Nephron (organoid): Measurements from ENCODE around the gene PKP2.

Experiments
- H3K27ac Mint-ChIP-seq, 3 experiments: 2 replicates each; pipeline ENCODE4 v1.8.0; 2020; ENCODE audit warnings: mixed read lengths in 3 of 3, mild to moderate bottlenecking in 2 of 3, moderate library complexity in 1 of 3
- H3K27me3 Mint-ChIP-seq: 2 replicates; pipeline ENCODE4 v1.8.0; 2021; ENCODE audit warnings: low read depth, mild to moderate bottlenecking, moderate library complexity, mixed read lengths
- H3K36me3 Mint-ChIP-seq: 2 replicates; pipeline ENCODE4 v1.8.0; 2020; ENCODE audit warnings: low read depth, mixed read lengths
- H3K4me1 Mint-ChIP-seq: 2 replicates; pipeline ENCODE4 v1.8.0; 2020; ENCODE audit warnings: mixed read lengths
- H3K4me3 Mint-ChIP-seq, 3 experiments: 2 replicates each; pipeline ENCODE4 v1.8.0; 2020; ENCODE audit warnings: mild to moderate bottlenecking in 3 of 3, mixed read lengths in 3 of 3, moderate library complexity in 2 of 3
- H3K9me3 Mint-ChIP-seq: 2 replicates; pipeline ENCODE4 v1.8.0; 2020; ENCODE audit warnings: mixed read lengths
- CTCF ChIP-seq, 3 experiments: fragments of 200-600 bp; sonication (generic); IDR thresholded peaks; one replicate each; pipeline ENCODE4 v1.5.0; 2021; ENCODE audit warnings: antibody characterized with exemption in 3 of 3; ENCODE audit not compliant: unreplicated experiment in 3 of 3

Gene PKP2

DNA sequence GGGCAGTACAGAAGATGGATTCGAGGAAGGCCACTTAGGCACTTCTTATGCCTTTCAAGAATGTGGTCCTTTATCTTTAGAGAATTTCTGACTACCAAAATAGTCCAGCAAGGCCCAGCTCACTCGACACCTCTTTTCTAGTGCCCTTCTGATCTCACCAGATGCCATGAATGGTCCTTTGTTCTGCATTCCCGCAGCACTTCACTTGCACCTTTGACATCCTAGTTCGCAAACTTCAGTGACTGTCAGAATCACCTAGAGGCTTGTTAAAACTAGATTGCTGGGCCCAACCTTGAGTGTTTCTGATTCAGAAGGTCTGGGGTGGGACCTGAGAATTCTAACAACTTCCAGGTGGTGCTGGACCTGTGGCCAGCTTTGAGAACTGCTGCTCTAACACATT is 56.7 kb downstream of the PKP2 start:
- Mint-ChIP-seq H3K4me3 (no peak overlapping the region), H3K27me3 (no peaks in the 10 kb centered on the region), H3K9me3 (no peaks in the 10 kb centered on the region), H3K27ac (no peak overlapping the region), H3K4me1 (peaks cover 6% of the 10 kb centered on the region), H3K36me3 (peaks cover 15% of the 10 kb centered on the region)
- TF ChIP-seq CTCF (IDR thresholded peaks at IDR 0.05; ENCODE audit: unreplicated experiment in 3 of 3) = no peak

DNA sequence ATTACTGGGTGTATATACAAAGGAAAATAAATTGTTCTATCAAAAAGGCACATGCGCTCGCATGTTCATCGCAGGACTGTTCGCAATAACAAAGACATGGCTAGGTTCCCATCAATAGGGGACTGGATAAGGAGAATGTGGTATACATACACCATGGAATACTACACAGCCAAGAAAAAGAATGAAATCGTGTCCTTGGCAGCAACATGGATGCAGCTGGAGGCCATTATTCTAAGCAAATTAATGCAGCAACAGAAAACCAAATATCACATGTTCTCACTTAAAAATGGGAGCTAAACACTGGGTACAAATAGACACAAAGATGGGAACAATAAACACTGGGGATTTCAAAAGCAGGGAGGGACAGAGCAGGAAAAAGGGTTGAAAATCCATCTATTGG is 58.6 kb downstream of the PKP2 start:
- Mint-ChIP-seq H3K36me3 (peaks cover 15% of the 10 kb centered on the region), H3K4me1 (no peaks in the 10 kb centered on the region), H3K27ac (no peak overlapping the region), H3K9me3 (no peaks in the 10 kb centered on the region), H3K27me3 (no peaks in the 10 kb centered on the region), H3K4me3 (no peak overlapping the region)
- TF ChIP-seq CTCF (IDR thresholded peaks at IDR 0.05; ENCODE audit: unreplicated experiment in 3 of 3) = no peak

DNA sequence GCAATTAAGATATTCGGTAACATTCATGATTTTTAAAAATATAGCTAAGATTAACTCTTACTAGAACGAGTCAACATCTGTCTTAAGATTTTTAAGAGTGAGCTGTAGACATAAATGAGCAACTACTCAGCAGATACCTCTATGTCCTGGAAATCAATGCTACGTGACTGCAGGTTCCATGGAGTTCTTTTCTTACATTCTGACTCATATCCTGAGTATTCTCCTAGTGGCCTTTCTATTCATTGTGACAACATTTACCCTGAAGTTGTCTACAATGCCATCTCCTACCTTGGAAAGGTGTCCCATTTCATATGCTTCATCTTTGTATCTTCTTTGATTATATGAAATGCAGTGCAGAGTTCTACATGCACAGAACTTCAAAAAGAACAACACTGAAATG is 59.9 kb downstream of the PKP2 start:
- Mint-ChIP-seq H3K36me3 (peaks cover 15% of the 10 kb centered on the region), H3K27me3 (no peaks in the 10 kb centered on the region), H3K4me1 (no peaks in the 10 kb centered on the region), H3K9me3 (no peaks in the 10 kb centered on the region), H3K4me3 (no peak overlapping the region), H3K27ac (no peak overlapping the region)
- TF ChIP-seq CTCF (IDR thresholded peaks at IDR 0.05; ENCODE audit: unreplicated experiment in 3 of 3) = no peak

DNA sequence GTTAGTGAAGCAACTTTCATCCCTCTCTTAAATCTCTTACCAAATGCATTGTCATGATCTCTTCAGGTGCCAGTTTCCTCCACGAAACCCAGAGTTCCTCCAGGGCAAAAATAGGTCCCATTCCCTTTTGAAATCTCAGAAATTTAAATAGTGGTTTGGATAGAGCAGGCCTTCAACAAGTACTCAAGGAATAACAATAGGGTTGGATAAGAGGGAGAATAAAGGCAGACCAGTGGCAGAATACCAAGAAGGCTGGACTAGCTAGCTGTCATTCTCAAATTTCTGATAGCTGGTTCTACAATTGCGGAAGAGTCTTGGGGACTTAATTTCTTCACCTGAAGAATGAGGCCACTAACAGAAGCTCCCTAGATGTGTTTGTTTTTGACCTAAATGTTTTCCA is 62.5 kb downstream of the PKP2 start:
- no peak overlapping the region for H3K4me3 Mint-ChIP-seq
- no peak for TF ChIP-seq CTCF (IDR thresholded peaks at IDR 0.05; ENCODE audit: unreplicated experiment in 3 of 3)
- H3K27ac Mint-ChIP-seq = no peak overlapping the region
- H3K4me1 Mint-ChIP-seq = no peaks in the 10 kb centered on the region
- H3K9me3 Mint-ChIP-seq = no peaks in the 10 kb centered on the region
- H3K36me3 Mint-ChIP-seq = peaks cover 15% of the 10 kb centered on the region
- no peaks in the 10 kb centered on the region for H3K27me3 Mint-ChIP-seq

- peaks cover 5% of the 10 kb centered on the region for H3K4me1 Mint-ChIP-seq
- H3K36me3 Mint-ChIP-seq = no peaks in the 10 kb centered on the region
- no peaks in the 10 kb centered on the region for H3K27me3 Mint-ChIP-seq
- no peak overlapping the region for H3K27ac Mint-ChIP-seq
- no peak for TF ChIP-seq CTCF (IDR thresholded peaks at IDR 0.05; ENCODE audit: unreplicated experiment in 3 of 3)
- H3K9me3 Mint-ChIP-seq = no peaks in the 10 kb centered on the region
- H3K4me3 Mint-ChIP-seq = no peak overlapping the region
Observed at GRCh38 chr12:32828552-32828951, 68.0 kb downstream of the PKP2 start.

DNA sequence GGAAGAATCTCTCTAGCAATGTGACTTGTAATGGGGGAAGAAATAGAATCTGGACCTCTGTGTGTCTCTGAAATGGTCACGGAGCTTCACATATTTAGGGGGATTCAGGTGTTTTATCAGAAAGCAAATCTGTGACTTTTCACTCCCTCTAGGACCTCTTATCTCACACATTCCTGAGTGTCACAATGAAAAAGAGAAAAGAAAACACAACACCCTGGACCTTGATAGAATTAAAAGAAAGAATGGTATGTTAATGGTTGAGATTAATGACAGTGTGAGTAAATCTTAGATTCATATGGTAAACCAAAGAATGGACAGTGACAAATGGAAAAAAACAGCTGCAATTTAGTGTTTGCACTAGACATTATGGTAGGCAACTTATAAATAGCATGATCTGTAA is 68.5 kb downstream of the PKP2 start:
- no peaks in the 10 kb centered on the region for H3K27me3 Mint-ChIP-seq
- no peak for TF ChIP-seq CTCF (IDR thresholded peaks at IDR 0.05; ENCODE audit: unreplicated experiment in 3 of 3)
- no peaks in the 10 kb centered on the region for H3K9me3 Mint-ChIP-seq
- H3K27ac Mint-ChIP-seq = no peak overlapping the region
- peaks cover 5% of the 10 kb centered on the region for H3K4me1 Mint-ChIP-seq
- H3K4me3 Mint-ChIP-seq = no peak overlapping the region
- no peaks in the 10 kb centered on the region for H3K36me3 Mint-ChIP-seq
